22Rv1 (cell line): ENCODE measurements around the gene TTLL6.

Experiments used
- ZFX ChIP-seq: fragments of 450-650 bp; IDR thresholded peaks from 2 replicates; pipeline ENCODE4 v1.6.1; 2017; ENCODE audit warnings: antibody characterized with exemption, borderline replicate concordance
- TF ChIP-seq, protein P1 (sequence below): fragments of 450-650 bp; IDR thresholded peaks from 2 replicates; pipeline ENCODE4 v1.5.1; 2017; ENCODE audit warnings: mild to moderate bottlenecking

DNA sequence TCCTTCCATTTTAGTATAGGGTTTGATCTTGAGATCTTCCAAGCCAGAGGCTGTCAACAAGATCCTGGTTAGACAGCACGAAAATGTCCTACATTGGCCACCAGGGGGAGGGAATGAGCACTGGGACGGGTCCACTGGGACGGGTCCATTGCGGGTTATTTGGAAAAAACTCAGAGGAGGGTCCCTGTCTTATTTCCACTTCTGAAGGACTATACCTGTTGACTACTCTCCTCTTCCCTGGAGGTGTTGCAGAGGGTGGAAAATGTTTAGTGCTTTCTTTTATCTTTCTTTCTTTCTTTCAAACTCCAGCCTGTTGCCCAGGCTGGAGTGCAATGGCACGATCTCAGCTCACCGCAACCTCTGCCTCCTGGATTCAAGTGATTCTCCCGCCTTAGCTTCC, 2.5 kb downstream of the TTLL6 start:
- TF ChIP-seq, protein P1, sequence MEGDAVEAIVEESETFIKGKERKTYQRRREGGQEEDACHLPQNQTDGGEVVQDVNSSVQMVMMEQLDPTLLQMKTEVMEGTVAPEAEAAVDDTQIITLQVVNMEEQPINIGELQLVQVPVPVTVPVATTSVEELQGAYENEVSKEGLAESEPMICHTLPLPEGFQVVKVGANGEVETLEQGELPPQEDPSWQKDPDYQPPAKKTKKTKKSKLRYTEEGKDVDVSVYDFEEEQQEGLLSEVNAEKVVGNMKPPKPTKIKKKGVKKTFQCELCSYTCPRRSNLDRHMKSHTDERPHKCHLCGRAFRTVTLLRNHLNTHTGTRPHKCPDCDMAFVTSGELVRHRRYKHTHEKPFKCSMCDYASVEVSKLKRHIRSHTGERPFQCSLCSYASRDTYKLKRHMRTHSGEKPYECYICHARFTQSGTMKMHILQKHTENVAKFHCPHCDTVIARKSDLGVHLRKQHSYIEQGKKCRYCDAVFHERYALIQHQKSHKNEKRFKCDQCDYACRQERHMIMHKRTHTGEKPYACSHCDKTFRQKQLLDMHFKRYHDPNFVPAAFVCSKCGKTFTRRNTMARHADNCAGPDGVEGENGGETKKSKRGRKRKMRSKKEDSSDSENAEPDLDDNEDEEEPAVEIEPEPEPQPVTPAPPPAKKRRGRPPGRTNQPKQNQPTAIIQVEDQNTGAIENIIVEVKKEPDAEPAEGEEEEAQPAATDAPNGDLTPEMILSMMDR: peak; percentile 93
- no peak for TF ChIP-seq ZFX
